Activated CD8-positive, alpha-beta T cell treated with anti-CD3 and anti-CD28 coated beads for 36 hours (primary cell): Measurements from ENCODE around the gene KIF1C. TPM values are rescaled to one million over a fixed set of nuclear protein-coding genes. Genes with fewer than 3 reads are reported as not detected.

Experiments
- ATAC-seq: fragments of 200-7000 bp; cut with Tn5 transposase; one replicate; pipeline ENCODE4 v1.10.0; 2021; ENCODE audit warnings: mild to moderate bottlenecking, moderate library complexity
- CTCF ChIA-PET: fragments of 350-600 bp; sonication (Branson Sonifier 250); formaldehyde crosslinking; loops from one replicate; lab custom pipeline; 2021; ENCODE audit warnings: antibody characterized with exemption; lab: Charles Lee
- POLR2A ChIA-PET: fragments of 350-600 bp; sonication (Branson Sonifier 250); formaldehyde crosslinking; loops from one replicate; lab custom pipeline; 2021; ENCODE audit warnings: antibody characterized with exemption; lab: Charles Lee
- DNase-seq: peaks from one replicate; pipeline ENCODE4 v3.0.0-alpha.2; 2020
- H3K27ac Mint-ChIP-seq: one replicate; pipeline ENCODE4 v1.8.0; 2021; ENCODE audit warnings: mild to moderate bottlenecking, mixed read lengths
- H3K27me3 Mint-ChIP-seq: one replicate; pipeline ENCODE4 v1.8.0; 2021; ENCODE audit warnings: mixed read lengths
- H3K36me3 Mint-ChIP-seq: one replicate; pipeline ENCODE4 v1.8.0; 2021; ENCODE audit warnings: low read depth, mixed read lengths
- H3K4me1 Mint-ChIP-seq: one replicate; pipeline ENCODE4 v1.8.0; 2021; ENCODE audit warnings: low read depth, mixed read lengths
- H3K4me3 Mint-ChIP-seq: one replicate; pipeline ENCODE4 v1.8.0; 2021; ENCODE audit warnings: mild to moderate bottlenecking, moderate library complexity, mixed read lengths
- H3K9me3 Mint-ChIP-seq: one replicate; pipeline ENCODE4 v1.8.0; 2021; ENCODE audit warnings: mixed read lengths
- intact Hi-C: fragments of 100-400 bp; cut with micrococcal nuclease; formaldehyde crosslinking; loops from one replicate; pipeline ENCODE4 v1.10.0; 2022
- total RNA-seq, 2 experiments: library from RNA; stranded (reverse); gene quantifications; one replicate each; pipeline ENCODE4 v1.2.3, GENCODE V29; 2021
- TF ChIP-seq, protein P1 (sequence below): fragments of 200-600 bp; IDR thresholded peaks from one replicate; pipeline ENCODE4 v1.8.0; 2022; ENCODE audit warnings: antibody characterized with exemption, mild to moderate bottlenecking

The KIF1C gene
- total RNA-seq, 2 experiments from 2014 or later, result 35.7 to 37.4 TPM

DNA sequence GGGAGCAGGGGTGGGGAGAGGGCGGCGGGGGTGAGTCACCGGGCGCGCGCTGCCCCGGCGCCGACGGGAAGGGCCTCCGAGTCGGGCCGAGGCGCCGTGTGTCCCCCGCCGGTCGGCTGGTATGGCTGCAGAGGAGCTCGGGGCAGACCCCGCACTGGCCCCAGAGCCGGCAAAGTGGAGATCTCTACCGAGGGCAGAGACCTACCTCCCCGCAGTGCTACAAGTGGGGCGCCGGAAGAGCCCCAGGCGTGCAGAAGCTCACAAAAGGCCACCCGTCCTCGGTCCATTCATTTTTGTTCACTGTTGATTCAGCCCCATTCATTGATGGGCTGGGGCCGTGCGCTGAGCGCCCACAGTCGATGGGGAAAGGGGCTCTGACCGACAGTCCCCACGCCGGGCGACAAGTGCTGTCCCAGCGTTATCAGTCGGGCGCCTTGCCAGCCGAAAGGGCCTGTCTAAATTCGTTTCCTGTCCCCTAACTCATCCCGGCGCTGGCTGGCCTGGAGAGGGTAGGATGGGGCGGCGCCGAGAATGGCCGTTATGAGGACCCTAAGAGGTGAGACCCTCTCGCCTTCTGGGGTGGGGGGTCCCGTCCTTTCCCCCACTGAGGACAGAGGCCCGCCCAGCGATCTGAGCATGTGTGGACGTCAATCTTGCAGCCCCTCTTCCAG is 47.5 kb upstream of the KIF1C start:
- POLR2A ChIA-PET, result interaction anchor here (0.9 to 20.8 kb wide), 7 partner anchors 10 to 130 kb away, joined by 3 to 627 read pairs (median 5); partner anchors contain the start of genes INCA1, KIF1C, RNF167 and SLC25A11
- Mint-ChIP-seq H3K36me3 (peaks cover 29% of the 10 kb centered on the region), H3K4me1 (peaks cover 19% of the 10 kb centered on the region), H3K9me3 (no peaks in the 10 kb centered on the region), H3K4me3 (peak overlapping the region; percentile 97), H3K27ac (peak overlapping the region; percentile 97), H3K27me3 (no peaks in the 10 kb centered on the region)
- DNase-seq, result peak; percentile 62
- ATAC-seq, result peak; percentile 14
- CTCF ChIA-PET, result interaction anchor here (1.0 to 1.5 kb wide), 3 partner anchors 12 to 41 kb away, joined by 3 to 5 read pairs (median 4); partner anchors contain the start of gene SPAG7
- intact Hi-C loops, result no loop called here
- TF ChIP-seq, protein P1, sequence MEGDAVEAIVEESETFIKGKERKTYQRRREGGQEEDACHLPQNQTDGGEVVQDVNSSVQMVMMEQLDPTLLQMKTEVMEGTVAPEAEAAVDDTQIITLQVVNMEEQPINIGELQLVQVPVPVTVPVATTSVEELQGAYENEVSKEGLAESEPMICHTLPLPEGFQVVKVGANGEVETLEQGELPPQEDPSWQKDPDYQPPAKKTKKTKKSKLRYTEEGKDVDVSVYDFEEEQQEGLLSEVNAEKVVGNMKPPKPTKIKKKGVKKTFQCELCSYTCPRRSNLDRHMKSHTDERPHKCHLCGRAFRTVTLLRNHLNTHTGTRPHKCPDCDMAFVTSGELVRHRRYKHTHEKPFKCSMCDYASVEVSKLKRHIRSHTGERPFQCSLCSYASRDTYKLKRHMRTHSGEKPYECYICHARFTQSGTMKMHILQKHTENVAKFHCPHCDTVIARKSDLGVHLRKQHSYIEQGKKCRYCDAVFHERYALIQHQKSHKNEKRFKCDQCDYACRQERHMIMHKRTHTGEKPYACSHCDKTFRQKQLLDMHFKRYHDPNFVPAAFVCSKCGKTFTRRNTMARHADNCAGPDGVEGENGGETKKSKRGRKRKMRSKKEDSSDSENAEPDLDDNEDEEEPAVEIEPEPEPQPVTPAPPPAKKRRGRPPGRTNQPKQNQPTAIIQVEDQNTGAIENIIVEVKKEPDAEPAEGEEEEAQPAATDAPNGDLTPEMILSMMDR, result no peak

DNA sequence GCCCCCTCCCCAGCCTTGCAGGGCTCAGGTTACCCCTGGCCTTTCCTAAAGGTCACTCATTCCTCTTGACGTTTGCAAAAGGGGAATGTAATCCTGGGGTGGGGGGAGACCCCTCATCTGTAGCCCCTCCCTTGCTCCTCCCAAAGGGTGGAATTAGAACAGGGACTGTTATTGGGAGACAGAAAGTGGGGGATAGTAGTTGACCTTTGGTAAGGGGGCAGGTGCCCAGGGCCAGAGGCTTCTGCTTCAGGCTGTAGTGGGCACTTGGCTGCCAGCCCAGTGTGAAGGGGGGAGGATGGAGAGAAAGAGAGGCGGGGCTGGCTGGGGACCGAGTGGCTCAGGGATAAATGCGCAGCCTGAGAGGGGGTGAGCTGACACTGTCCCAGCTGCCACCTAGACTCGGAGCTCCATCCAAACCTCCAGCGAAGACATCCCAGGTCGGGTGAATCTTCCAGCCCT is 47.0 kb upstream of the KIF1C start, which contains the start of gene ENO3:
ENO3 (plus strand) TSS at position 374 of the 459 bp plus-strand sequence. CDS start 711 bp downstream, outside the sequence.
- TF ChIP-seq, protein P1, result no peak
- no peak for ATAC-seq
- intact Hi-C loops, result no loop called here
- ChIA-PET CTCF (interaction anchor here (0.7 to 1.5 kb wide), 4 partner anchors 11 to 42 kb away, joined by 3 to 5 read pairs (median 4); partner anchors contain the start of gene SPAG7), POLR2A (interaction anchor here (1.0 to 20.8 kb wide), 8 partner anchors 8 to 129 kb away, joined by 3 to 627 read pairs (median 8); partner anchors contain the start of genes INCA1, KIF1C, RNF167 and SLC25A11)
- Mint-ChIP-seq H3K9me3 (no peaks in the 10 kb centered on the region), H3K4me3 (peak within 1 kb of the TSS; percentile 97), H3K36me3 (peaks cover 23% of the 10 kb centered on the region), H3K27me3 (no peaks in the 10 kb centered on the region), H3K4me1 (peaks cover 13% of the 10 kb centered on the region), H3K27ac (peak within 1 kb of the TSS; percentile 97)
- DNase-seq, result no peak

DNA sequence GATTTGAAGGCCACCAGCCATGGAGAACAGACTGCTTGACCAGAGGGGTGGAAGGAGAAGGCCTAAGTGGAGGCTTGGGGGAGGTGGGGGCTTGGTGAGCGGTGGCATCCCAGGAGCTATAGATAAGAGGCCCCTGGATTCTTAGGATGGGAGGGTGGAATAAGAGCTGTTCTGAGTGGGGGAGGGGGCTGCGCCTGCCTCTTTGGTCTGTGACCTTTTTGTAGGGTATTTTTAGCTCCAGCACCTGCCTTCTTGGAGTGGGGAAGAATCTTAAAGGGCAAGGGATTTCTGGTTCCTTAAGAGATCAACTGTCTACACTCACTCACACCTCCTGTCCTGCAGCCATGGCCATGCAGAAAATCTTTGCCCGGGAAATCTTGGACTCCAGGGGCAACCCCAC is 46.3 kb upstream of the KIF1C start:
- DNase-seq (no peak), ATAC-seq (no peak)
- Mint-ChIP-seq H3K9me3 (no peaks in the 10 kb centered on the region), H3K27me3 (no peaks in the 10 kb centered on the region), H3K36me3 (peaks cover 16% of the 10 kb centered on the region), H3K4me1 (peaks cover 18% of the 10 kb centered on the region), H3K4me3 (peak overlapping the region; percentile 97), H3K27ac (peak overlapping the region; percentile 97)
- ChIA-PET POLR2A (interaction anchor here (1.5 to 20.8 kb wide), 5 partner anchors 9 to 43 kb away, joined by 3 to 627 read pairs (median 11); partner anchors contain the start of genes RNF167, SLC25A11 and SPAG7), CTCF (interaction anchor here (0.7 to 2.5 kb wide), 3 partner anchors 16 to 42 kb away, joined by 3 to 9 read pairs (median 4); partner anchors contain the start of gene SPAG7)
- intact Hi-C loops, result no loop called here
- TF ChIP-seq, protein P1, result no peak

DNA sequence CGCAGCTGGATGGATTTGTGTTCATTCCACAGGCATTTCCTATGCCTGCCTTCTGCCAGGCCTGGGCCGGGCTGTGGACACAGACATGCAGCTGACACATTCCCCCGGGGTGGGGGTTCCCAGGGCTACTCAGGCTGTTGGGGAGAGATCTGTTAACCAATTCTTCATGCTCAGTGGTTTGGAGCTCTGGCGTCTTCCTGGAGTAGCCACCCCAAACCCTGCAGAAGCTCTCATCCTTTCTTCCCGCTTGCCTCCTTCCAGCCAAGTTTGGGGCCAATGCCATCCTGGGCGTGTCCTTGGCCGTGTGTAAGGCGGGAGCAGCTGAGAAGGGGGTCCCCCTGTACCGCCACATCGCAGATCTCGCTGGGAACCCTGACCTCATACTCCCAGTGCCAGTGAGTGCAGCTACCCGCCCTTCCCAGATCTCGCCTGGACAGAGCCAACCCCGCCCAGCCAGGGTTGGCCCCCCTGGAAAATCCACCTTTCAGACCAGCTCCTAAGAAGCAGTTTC is 44.2 kb upstream of the KIF1C start:
- ATAC-seq, result no peak
- intact Hi-C loops, result no loop called here
- no peaks in the 10 kb centered on the region for H3K9me3 Mint-ChIP-seq
- TF ChIP-seq, protein P1, result no peak
- no peak overlapping the region for H3K4me3 Mint-ChIP-seq
- DNase-seq, result no peak
- peaks cover 18% of the 10 kb centered on the region for H3K4me1 Mint-ChIP-seq
- POLR2A ChIA-PET, result interaction anchor here (1.8 to 20.8 kb wide), 3 partner anchors 10 to 15 kb away, joined by 8 to 627 read pairs (median 14); partner anchors contain the start of genes RNF167, SLC25A11 and SPAG7
- no peak overlapping the region for H3K27ac Mint-ChIP-seq
- no peaks in the 10 kb centered on the region for H3K27me3 Mint-ChIP-seq
- CTCF ChIA-PET, result interaction anchor here (1.0 to 2.5 kb wide), 4 partner anchors 8 to 44 kb away, joined by 3 to 9 read pairs (median 4); partner anchors contain the start of gene SPAG7
- peaks cover 5% of the 10 kb centered on the region for H3K36me3 Mint-ChIP-seq
